K562 (cell line): ENCODE measurements around the gene SHE. TPM values are rescaled to one million over a fixed set of nuclear protein-coding genes. Genes with fewer than 3 reads are reported as not detected.

Source experiments
- CREB3L1 ChIP-seq: fragments of 450-650 bp; IDR thresholded peaks from 2 replicates; pipeline ENCODE4 v1.6.1; 2014; ENCODE audit warnings: low read depth, mild to moderate bottlenecking, moderate library complexity, borderline replicate concordance
- ETV1 ChIP-seq: fragments of 450-650 bp; conservative IDR thresholded peaks from 2 replicates; pipeline ENCODE4 v1.6.1; 2016; ENCODE audit warnings: missing genetic modification characterization, control low read depth, low read depth, missing compliant biosample characterization
- L3MBTL2 ChIP-seq: fragments of 450-650 bp; IDR thresholded peaks from 2 replicates; pipeline ENCODE4 v1.6.1; 2016; ENCODE audit warnings: mild to moderate bottlenecking, moderate library complexity
- NFIC ChIP-seq: fragments of 450-650 bp; IDR thresholded peaks from 2 replicates; pipeline ENCODE4 v1.6.1; 2017; ENCODE audit warnings: mild to moderate bottlenecking, inconsistent platforms
- NR2C1 ChIP-seq, 2 experiments: fragments of 450-650 bp; IDR thresholded peaks; 2 replicates each; pipeline ENCODE4 v1.6.1; 2017; ENCODE audit warnings: mild to moderate bottlenecking in 2 of 2, antibody characterized with exemption in 1 of 2, inconsistent platforms in 1 of 2, missing compliant biosample characterization in 1 of 2, missing genetic modification characterization in 1 of 2
- NR2C2 ChIP-seq, 2 experiments: fragments of 200-800 bp in 1 of 2; sonication (Bioruptor generic) in 1 of 2; sonication (generic) in 1 of 2; formaldehyde crosslinking in 1 of 2; IDR thresholded peaks; 2 replicates each; pipeline versions ENCODE4 v1.6.1 to v1.8.0; 2016 to 2022; ENCODE audit warnings: mild to moderate bottlenecking in 1 of 2, missing compliant biosample characterization in 1 of 2, missing genetic modification characterization in 1 of 2, missing genetic modification reagents in 1 of 2
- PBX2 ChIP-seq, 2 experiments: IDR thresholded peaks in 1 of 2; conservative IDR thresholded peaks in 1 of 2; 2 replicates each; pipeline ENCODE4 v1.6.1; 2016; ENCODE audit warnings: low read depth in 2 of 2, mild to moderate bottlenecking in 1 of 2, missing compliant biosample characterization in 1 of 2, missing genetic modification characterization in 1 of 2, moderate library complexity in 1 of 2
- PKNOX1 ChIP-seq: fragments of 450-650 bp; IDR thresholded peaks from 2 replicates; pipeline ENCODE4 v1.6.1; 2016
- U2AF2 ChIP-seq: fragments of 200-400 bp; formaldehyde crosslinking; optimal IDR thresholded peaks from 2 replicates; pipeline ENCODE3; 2017; ENCODE audit warnings: low read depth, mild to moderate bottlenecking, low read length
- ZBTB17 ChIP-seq: fragments of 450-650 bp; formaldehyde crosslinking; IDR thresholded peaks from 2 replicates; pipeline ENCODE4 v1.4.0; 2020; ENCODE audit warnings: mild to moderate bottlenecking
- ZNF354B ChIP-seq: fragments of 250-450 bp; sonication (Bioruptor Pico); IDR thresholded peaks from 2 replicates; pipeline ENCODE4 v1.4.0; 2020
- ZNF592 ChIP-seq: fragments of 450-650 bp; IDR thresholded peaks from 2 replicates; pipeline ENCODE4 v1.6.1; 2017; ENCODE audit warnings: antibody characterized with exemption, mild to moderate bottlenecking
- ZNF639 ChIP-seq, 2 experiments: fragments of 200-800 bp in 1 of 2; sonication (Bioruptor generic) in 1 of 2; sonication (generic) in 1 of 2; formaldehyde crosslinking in 1 of 2; IDR thresholded peaks in 1 of 2; conservative IDR thresholded peaks in 1 of 2; 2 replicates each; pipeline versions ENCODE4 v1.5.0 to v1.6.1; 2016 to 2020; ENCODE audit warnings: missing compliant biosample characterization in 1 of 2, missing genetic modification characterization in 1 of 2, missing genetic modification reagents in 1 of 2
- polyA plus RNA-seq, 8 experiments: library from polyadenylated mRNA; depleted of rRNA in 4 of 8; stranded (reverse) in 5 of 8; unstranded in 3 of 8; fragments of >200 nt; fragmentation: Nextera tagmentation in 2 of 8; fragmentation: Illumina TruSeq in 1 of 8; extraction: Ambion mirVana in 2 of 8; extraction: Trizol in 1 of 8; gene quantifications; 2 replicates each; pipeline versions ENCODE4 v1.2.1 to v1.2.3, GENCODE V29; 2011 to 2014; ENCODE audit warnings: inconsistent platforms in 1 of 8, missing spikeins in 1 of 8
- total RNA-seq, 7 experiments: library from RNA; depleted of rRNA in 6 of 7; stranded (reverse); fragments of >200 nt in 6 of 7; fragmentation: Illumina TruSeq in 2 of 7; extraction: Trizol in 2 of 7; gene quantifications; 2 replicates each; pipeline versions ENCODE4 v1.2.1 to v1.2.3, GENCODE V29; 2011 to 2021; ENCODE audit warnings: low replicate concordance in 1 of 7

Gene SHE
- total and polyA plus RNA-seq, 9 of the 15 experiments (the other 6 are each of a cell fraction or from before 2014, with no cell fraction given), result 0.01 to 0.05 TPM; not detected in 7

GRCh38 chr1:154463512-154463990, 38.7 kb downstream of the SHE start (continued):
- TF ChIP-seq PBX2 (CRISPR knock-in tag; IDR thresholded peaks at IDR 0.05; ENCODE audit: low read depth), result no peak
- peak; percentile 23; the same call in 1 of the 2 replicates for TF ChIP-seq PBX2 (tag; conservative IDR thresholded peaks at IDR 0.05; ENCODE audit: low read depth)
- peak in 1 of 2 experiments; percentile 65; a peak in 2 of 4 replicates for TF ChIP-seq ZNF639 (CRISPR knock-in tag; conservative IDR thresholded peaks at IDR 0.05 in 1 of 2, IDR thresholded peaks at IDR 0.05 in 1 of 2)
- TF ChIP-seq ZNF592, result peak; percentile 72; the same call in 1 of the 2 replicates
- TF ChIP-seq U2AF2, result no peak
- peak; percentile 59 for TF ChIP-seq NFIC
- TF ChIP-seq L3MBTL2, result 0 out of 2 replicates have a peak, but pooled peaks have one; percentile 36
- TF ChIP-seq PKNOX1, result peak; percentile 46
- no peak for TF ChIP-seq ZNF354B
- TF ChIP-seq CREB3L1, result 0 out of 2 replicates have a peak, but pooled peaks have one; percentile 7
- no peak for TF ChIP-seq NR2C1 (IDR thresholded peaks at IDR 0.05)
- 0 out of 2 replicates have a peak, but pooled peaks have one; percentile 9 for TF ChIP-seq NR2C1 (tag; IDR thresholded peaks at IDR 0.05)
- TF ChIP-seq ETV1 (tag), result peak; percentile 54
- TF ChIP-seq NR2C2 (CRISPR knock-in tag; IDR thresholded peaks at IDR 0.05), result no peak
- peak; percentile 32; the same call in 1 of the 2 replicates for TF ChIP-seq NR2C2 (tag; IDR thresholded peaks at IDR 0.05)
- 0 out of 2 replicates have a peak, but pooled peaks have one; percentile 16 for TF ChIP-seq ZBTB17 (CRISPR knock-in tag)
